Measurements from ENCODE around the gene PCYOX1L.

GRCh38 chr5:149406979-149407306, 49.1 kb downstream of the PCYOX1L start:
- TF ChIP-seq POLR2A (IDR thresholded peaks at IDR 0.05; ENCODE audit: low read length) (no peak), CHD2 (IDR thresholded peaks at IDR 0.05; ENCODE audit: low read length, partially characterized antibody) (no peak), JUNB (IDR thresholded peaks at IDR 0.05) (no peak), ESRRA (IDR thresholded peaks at IDR 0.05; ENCODE audit: borderline replicate concordance, low read length) (no peak), CTCF (IDR thresholded peaks at IDR 0.05) (no peak), E2F6 (IDR thresholded peaks at IDR 0.05; ENCODE audit: borderline replicate concordance, low read depth) (no peak), NFE2L2 (conservative IDR thresholded peaks at IDR 0.05; ENCODE audit: low read length) (no peak), EP300 (IDR thresholded peaks at IDR 0.05) (no peak), JUN (IDR thresholded peaks at IDR 0.05) (no peak), HDAC2 (IDR thresholded peaks at IDR 0.05) (no peak), SREBF2 (IDR thresholded peaks at IDR 0.05) (no peak)
